Uterus (tissue), 2 donors: Measurements from ENCODE around the gene DIAPH2.

Source experiments
- CTCF ChIP-seq, 4 experiments: fragments of 200-600 bp in 2 of 4; fragments of 450-650 bp in 2 of 4; sonication (generic) in 2 of 4; IDR thresholded peaks; one replicate each; pipeline ENCODE4 v1.5.1; 2016 to 2019; ENCODE audit warnings: antibody characterized with exemption in 4 of 4, mild to moderate bottlenecking in 2 of 4, moderate library complexity in 1 of 4
- POLR2A ChIP-seq, 2 donors: fragments of 450-650 bp; IDR thresholded peaks; one replicate each; pipeline ENCODE4 v1.6.1; 2016; ENCODE audit warnings: antibody characterized with exemption in 2 of 2, mild to moderate bottlenecking in 1 of 2, moderate library complexity in 1 of 2

GRCh38 chrX:96989830-96990571, 305.4 kb downstream of the DIAPH2 start:
- no peak for TF ChIP-seq CTCF (IDR thresholded peaks at IDR 0.05)
- TF ChIP-seq POLR2A (IDR thresholded peaks at IDR 0.05), result no peak
